Inflammatory macrophage treated with lipopolysaccharide for 1 hour (primary cell): ENCODE data around the gene TMEM168.
"Not testable (repeated sequence)": the region's sequence is repeated elsewhere in the genome, so short reads cannot be mapped to it uniquely, and the experiment has no call there.

Experiments used
- DNase-seq, 2 donors: peaks; one replicate each; pipeline ENCODE4 v3.0.0-alpha.2; 2020 to 2022

TMEM168 gene

GRCh38 chr7:112789817-112790585 is at the start of gene TMEM168:
TMEM168 (minus strand) TSS chr7:112790393; CDS start chr7:112784825, 5,568 bp downstream.
- DNase-seq = peak; percentile 55 to 73

- not testable (repeated sequence) for DNase-seq
These were observed 45.7 kb upstream of the TMEM168 start for GRCh38 chr7:112835928-112836327.

GRCh38 chr7:112833082-112833481 is 42.9 kb upstream of the TMEM168 start:
- DNase-seq = no peak

GRCh38 chr7:112830769-112831168 is 40.6 kb upstream of the TMEM168 start:
- DNase-seq = no peak

GRCh38 chr7:112828696-112829095 is 38.5 kb upstream of the TMEM168 start:
- no peak for DNase-seq

- DNase-seq = no peak
These were observed 31.2 kb upstream of the TMEM168 start for GRCh38 chr7:112821345-112821744.

GRCh38 chr7:112819536-112819935 is 29.3 kb upstream of the TMEM168 start:
- DNase-seq = no peak

- DNase-seq = no peak
These were observed 16.0 kb upstream of the TMEM168 start for GRCh38 chr7:112806156-112806555.

GRCh38 chr7:112802406-112802805 is 12.2 kb upstream of the TMEM168 start:
- no peak for DNase-seq

GRCh38 chr7:112800486-112800885 is 10.3 kb upstream of the TMEM168 start:
- no peak for DNase-seq

GRCh38 chr7:112799448-112800120 is 9.4 kb upstream of the TMEM168 start:
- DNase-seq = no peak

- no peak for DNase-seq
These were observed 8.3 kb upstream of the TMEM168 start for GRCh38 chr7:112798274-112799159.

GRCh38 chr7:112796552-112796951 is 6.4 kb upstream of the TMEM168 start:
- DNase-seq = not testable (repeated sequence)

- no peak for DNase-seq
These were observed 2.2 kb upstream of the TMEM168 start for GRCh38 chr7:112792441-112792840.

- DNase-seq = no peak
These were observed 1.4 kb upstream of the TMEM168 start for GRCh38 chr7:112791465-112792168.

- peak; percentile 48 for DNase-seq
These were observed 402 bp upstream of the TMEM168 start for GRCh38 chr7:112790586-112791003.

GRCh38 chr7:112789453-112789816 is 758 bp downstream of the TMEM168 start:
- DNase-seq = no peak

- no peak for DNase-seq
These were observed 1.3 kb downstream of the TMEM168 start for GRCh38 chr7:112788778-112789343.

GRCh38 chr7:112784603-112785002 is 5.6 kb downstream of the TMEM168 start:
- DNase-seq = peak; percentile 68 to 73

GRCh38 chr7:112782498-112782897 is 7.7 kb downstream of the TMEM168 start:
- peak in 1 of 2 donors; percentile 7 for DNase-seq

- no peak for DNase-seq
These were observed 8.6 kb downstream of the TMEM168 start for GRCh38 chr7:112781558-112781957.

GRCh38 chr7:112781110-112781509 is 9.1 kb downstream of the TMEM168 start:
- DNase-seq = no peak
